Measurements from ENCODE around the gene KDM2A.

KDM2A gene

GRCh38 chr11:67270256-67271204 is 151.5 kb downstream of the KDM2A start:
- H3K18ac ChIP-seq (ENCODE audit: low read length): peak overlapping the region; percentile 28

GRCh38 chr11:67271205-67271540 is 152.1 kb downstream of the KDM2A start:
- Histone ChIP-seq H3K23ac (ENCODE audit: low read length) (no peak overlapping the region), H3K4ac (ENCODE audit: low read depth, low read length) (no peak overlapping the region), H3K27ac (ENCODE audit: low read depth, low read length) (peak overlapping the region; percentile 78), H2AK5ac (ENCODE audit: low read length) (peak overlapping the region; percentile 97), H3K4me1 (ENCODE audit: control insufficient read depth, low read depth, low read length) (peaks cover 23% of the 10 kb centered on the region), H3K56ac (ENCODE audit: low read length) (peak overlapping the region; percentile 87), H4K8ac (ENCODE audit: low read depth, low read length) (no peak overlapping the region), H3K79me2 (ENCODE audit: control insufficient read depth, insufficient read depth, low read length) (peaks cover 68% of the 10 kb centered on the region), H3K79me1 (ENCODE audit: low read length) (peaks cover 63% of the 10 kb centered on the region), H3K4me2 (ENCODE audit: low read length) (no peak overlapping the region), H3K27me3 (ENCODE audit: insufficient read depth, low read length, poor library complexity) (no peaks in the 10 kb centered on the region), H2BK120ac (ENCODE audit: low read depth, low read length) (no peak overlapping the region), H3K9ac (ENCODE audit: low read length) (peak overlapping the region; percentile 70), H2BK15ac (replicated peaks; ENCODE audit: low read depth) (no peak overlapping the region), H3K4me3 (ENCODE audit: low read length) (no peak overlapping the region), H2BK5ac (ENCODE audit: low read length) (no peak overlapping the region), H4K5ac (ENCODE audit: low read length) (no peak overlapping the region), H3K36me3 (ENCODE audit: control insufficient read depth, insufficient read depth, low read length) (peaks cover 3% of the 10 kb centered on the region), H3K18ac (ENCODE audit: low read length) (no peak overlapping the region)
- no peak for DNase-seq
- WGBS (ENCODE audit: extremely low coverage, insufficient coverage, low lambda C conversion rate): no CpG with 5 or more reads among the region's 5 CpGs

More at GRCh38 chr11:67270256-67271204, 151.5 kb downstream of the KDM2A start:
- H2BK5ac ChIP-seq (ENCODE audit: low read length): peak overlapping the region; percentile 46
- peak overlapping the region; percentile 97 for H2AK5ac ChIP-seq (ENCODE audit: low read length)
- WGBS (ENCODE audit: extremely low coverage, insufficient coverage, low lambda C conversion rate): no CpG with 5 or more reads among the region's 28 CpGs
- peaks cover 64% of the 10 kb centered on the region for H3K79me2 ChIP-seq (ENCODE audit: control insufficient read depth, insufficient read depth, low read length)
- peak overlapping the region; percentile 55 for H3K4me2 ChIP-seq (ENCODE audit: low read length)
- H3K36me3 ChIP-seq (ENCODE audit: control insufficient read depth, insufficient read depth, low read length): peaks cover 3% of the 10 kb centered on the region
- H3K27me3 ChIP-seq (ENCODE audit: insufficient read depth, low read length, poor library complexity): no peaks in the 10 kb centered on the region
- H3K4me3 ChIP-seq (ENCODE audit: low read length): no peak overlapping the region
- H3K27ac ChIP-seq (ENCODE audit: low read depth, low read length): peak overlapping the region; percentile 78
- no peak overlapping the region for H2BK15ac ChIP-seq (replicated peaks; ENCODE audit: low read depth)
- peaks cover 59% of the 10 kb centered on the region for H3K79me1 ChIP-seq (ENCODE audit: low read length)
- H2BK120ac ChIP-seq (ENCODE audit: low read depth, low read length): no peak overlapping the region
- peak; percentile 92 for DNase-seq
- peaks cover 23% of the 10 kb centered on the region for H3K4me1 ChIP-seq (ENCODE audit: control insufficient read depth, low read depth, low read length)
- H3K56ac ChIP-seq (ENCODE audit: low read length): peak overlapping the region; percentile 87
- no peak overlapping the region for H3K4ac ChIP-seq (ENCODE audit: low read depth, low read length)
- H4K5ac ChIP-seq (ENCODE audit: low read length): no peak overlapping the region
- no peak overlapping the region for H4K8ac ChIP-seq (ENCODE audit: low read depth, low read length)
- H3K9ac ChIP-seq (ENCODE audit: low read length): peak overlapping the region; percentile 70
- H3K23ac ChIP-seq (ENCODE audit: low read length): peak overlapping the region; percentile 1

- peaks cover 65% of the 10 kb centered on the region for H3K79me1 ChIP-seq (ENCODE audit: low read length)
- peak overlapping the region; percentile 70 for H3K9ac ChIP-seq (ENCODE audit: low read length)
- no peak overlapping the region for H3K4me3 ChIP-seq (ENCODE audit: low read length)
- peaks cover 3% of the 10 kb centered on the region for H3K36me3 ChIP-seq (ENCODE audit: control insufficient read depth, insufficient read depth, low read length)
- H3K23ac ChIP-seq (ENCODE audit: low read length): no peak overlapping the region
- H2AK5ac ChIP-seq (ENCODE audit: low read length): no peak overlapping the region
- no peak overlapping the region for H4K8ac ChIP-seq (ENCODE audit: low read depth, low read length)
- H3K4me1 ChIP-seq (ENCODE audit: control insufficient read depth, low read depth, low read length): peaks cover 23% of the 10 kb centered on the region
- DNase-seq: no peak
- H3K4ac ChIP-seq (ENCODE audit: low read depth, low read length): no peak overlapping the region
- peak overlapping the region; percentile 46 for H3K56ac ChIP-seq (ENCODE audit: low read length)
- H3K18ac ChIP-seq (ENCODE audit: low read length): no peak overlapping the region
- H3K4me2 ChIP-seq (ENCODE audit: low read length): no peak overlapping the region
- H3K79me2 ChIP-seq (ENCODE audit: control insufficient read depth, insufficient read depth, low read length): peaks cover 68% of the 10 kb centered on the region
- H4K5ac ChIP-seq (ENCODE audit: low read length): no peak overlapping the region
- H2BK5ac ChIP-seq (ENCODE audit: low read length): no peak overlapping the region
- H2BK120ac ChIP-seq (ENCODE audit: low read depth, low read length): no peak overlapping the region
- no peaks in the 10 kb centered on the region for H3K27me3 ChIP-seq (ENCODE audit: insufficient read depth, low read length, poor library complexity)
- H3K27ac ChIP-seq (ENCODE audit: low read depth, low read length): no peak overlapping the region
- WGBS (ENCODE audit: extremely low coverage, insufficient coverage, low lambda C conversion rate): no CpG with 5 or more reads among the region's 19 CpGs
- no peak overlapping the region for H2BK15ac ChIP-seq (replicated peaks; ENCODE audit: low read depth)
These were observed 152.7 kb downstream of the KDM2A start for GRCh38 chr11:67271541-67272284.

GRCh38 chr11:67272327-67273259 is 153.5 kb downstream of the KDM2A start:
- peaks cover 59% of the 10 kb centered on the region for H3K79me2 ChIP-seq (ENCODE audit: control insufficient read depth, insufficient read depth, low read length)
- H3K4ac ChIP-seq (ENCODE audit: low read depth, low read length): no peak overlapping the region
- no peak overlapping the region for H4K8ac ChIP-seq (ENCODE audit: low read depth, low read length)
- no peak overlapping the region for H3K18ac ChIP-seq (ENCODE audit: low read length)
- no peak overlapping the region for H3K4me3 ChIP-seq (ENCODE audit: low read length)
- no peak overlapping the region for H3K56ac ChIP-seq (ENCODE audit: low read length)
- H3K27me3 ChIP-seq (ENCODE audit: insufficient read depth, low read length, poor library complexity): no peaks in the 10 kb centered on the region
- no peak overlapping the region for H4K5ac ChIP-seq (ENCODE audit: low read length)
- WGBS (ENCODE audit: extremely low coverage, insufficient coverage, low lambda C conversion rate): no CpG with 5 or more reads among the region's 23 CpGs
- H2BK120ac ChIP-seq (ENCODE audit: low read depth, low read length): no peak overlapping the region
- DNase-seq: no peak
- no peak overlapping the region for H3K9ac ChIP-seq (ENCODE audit: low read length)
- H3K4me2 ChIP-seq (ENCODE audit: low read length): no peak overlapping the region
- no peak overlapping the region for H2AK5ac ChIP-seq (ENCODE audit: low read length)
- peaks cover 2% of the 10 kb centered on the region for H3K36me3 ChIP-seq (ENCODE audit: control insufficient read depth, insufficient read depth, low read length)
- H2BK15ac ChIP-seq (replicated peaks; ENCODE audit: low read depth): no peak overlapping the region
- H3K23ac ChIP-seq (ENCODE audit: low read length): no peak overlapping the region
- peaks cover 58% of the 10 kb centered on the region for H3K79me1 ChIP-seq (ENCODE audit: low read length)
- H3K4me1 ChIP-seq (ENCODE audit: control insufficient read depth, low read depth, low read length): peaks cover 25% of the 10 kb centered on the region
- H2BK5ac ChIP-seq (ENCODE audit: low read length): no peak overlapping the region
- no peak overlapping the region for H3K27ac ChIP-seq (ENCODE audit: low read depth, low read length)

- Histone ChIP-seq H2BK5ac (ENCODE audit: low read length) (no peak overlapping the region), H3K4me2 (ENCODE audit: low read length) (no peak overlapping the region), H4K5ac (ENCODE audit: low read length) (no peak overlapping the region), H3K4me1 (ENCODE audit: control insufficient read depth, low read depth, low read length) (peaks cover 27% of the 10 kb centered on the region), H3K23ac (ENCODE audit: low read length) (peak overlapping the region; percentile 80), H2AK5ac (ENCODE audit: low read length) (no peak overlapping the region), H2BK15ac (replicated peaks; ENCODE audit: low read depth) (no peak overlapping the region), H3K18ac (ENCODE audit: low read length) (no peak overlapping the region), H3K27ac (ENCODE audit: low read depth, low read length) (no peak overlapping the region), H3K36me3 (ENCODE audit: control insufficient read depth, insufficient read depth, low read length) (peaks cover 2% of the 10 kb centered on the region), H2BK120ac (ENCODE audit: low read depth, low read length) (no peak overlapping the region), H3K27me3 (ENCODE audit: insufficient read depth, low read length, poor library complexity) (no peaks in the 10 kb centered on the region), H3K79me1 (ENCODE audit: low read length) (peaks cover 55% of the 10 kb centered on the region), H4K8ac (ENCODE audit: low read depth, low read length) (no peak overlapping the region), H3K4me3 (ENCODE audit: low read length) (no peak overlapping the region), H3K79me2 (ENCODE audit: control insufficient read depth, insufficient read depth, low read length) (peaks cover 51% of the 10 kb centered on the region), H3K4ac (ENCODE audit: low read depth, low read length) (no peak overlapping the region), H3K56ac (ENCODE audit: low read length) (peak overlapping the region; percentile 7), H3K9ac (ENCODE audit: low read length) (no peak overlapping the region)
- no peak for DNase-seq
- WGBS (ENCODE audit: extremely low coverage, insufficient coverage, low lambda C conversion rate): no CpG with 5 or more reads among the region's 14 CpGs
These were observed 154.4 kb downstream of the KDM2A start for GRCh38 chr11:67273260-67273990.

Measured in mesendoderm (in vitro differentiated cells).